ENCODE results near the gene SH2B2. TPM values are rescaled to one million over a fixed set of nuclear protein-coding genes. Genes with fewer than 3 reads are reported as not detected.

Gene SH2B2
- total RNA-seq, 2 experiments from 2014 or later: 0.77 to 0.95 TPM

- Histone ChIP-seq H3K9me3 (ENCODE audit: control insufficient read depth in 1 of 2, insufficient read depth in 1 of 2, low read length in 2 of 2) (no peaks in the 10 kb centered on the region), H3K4me1 (ENCODE audit: insufficient read depth, low read length) (peaks cover 6% of the 10 kb centered on the region), H3K4me3 (ENCODE audit: low read length) (no peak overlapping the region), H3K36me3 (ENCODE audit: insufficient read depth, low read length) (no peaks in the 10 kb centered on the region), H3K27ac (ENCODE audit: low read depth in 1 of 2, low read length in 2 of 2) (no peak overlapping the region), H3K27me3 (ENCODE audit: control insufficient read depth in 1 of 2, insufficient read depth in 2 of 2, low read length in 2 of 2) (no peaks in the 10 kb centered on the region)
- DNase-seq (no peak), ATAC-seq (ENCODE audit: poor library complexity) (no peak)
- no peak overlapping the region for H3K27ac Mint-ChIP-seq
- CTCF ChIA-PET: no interaction called here
- H3K4me3 Mint-ChIP-seq: no peak overlapping the region
- no peaks in the 10 kb centered on the region for H3K9me3 Mint-ChIP-seq
- POLR2A ChIA-PET: no interaction called here
- intact Hi-C loops (cut with DNase I, micrococcal nuclease): loop anchor here in 1 of 2 experiments (5.0 kb wide), 1 partner anchor 179 kb away; no protein-coding TSS in a partner anchor
- no peak for TF ChIP-seq CTCF (IDR thresholded peaks at IDR 0.05)
- no peaks in the 10 kb centered on the region for H3K36me3 Mint-ChIP-seq (ENCODE audit: low read depth)
- H3K4me1 Mint-ChIP-seq (ENCODE audit: low read depth): no peaks in the 10 kb centered on the region
- no peaks in the 10 kb centered on the region for H3K27me3 Mint-ChIP-seq
These were observed 8.8 kb upstream of the SH2B2 start for GRCh38 chr7:102277901-102278300.

- no peaks in the 10 kb centered on the region for H3K27me3 ChIP-seq (ENCODE audit: control insufficient read depth in 1 of 2, insufficient read depth in 2 of 2, low read length in 2 of 2)
- H3K9me3 ChIP-seq (ENCODE audit: control insufficient read depth in 1 of 2, insufficient read depth in 1 of 2, low read length in 2 of 2): no peaks in the 10 kb centered on the region
- intact Hi-C loops (cut with DNase I, micrococcal nuclease): loop anchor here (1.0 to 10.0 kb wide), 4 partner anchors 111 to 795 kb away; partner anchors contain the start of genes ARMC10 (in 1 of the 2), FAM185A (in 1 of the 2) and FBXL13 (in 1 of the 2)
- ATAC-seq (ENCODE audit: poor library complexity): peak; percentile 89
- ChIA-PET POLR2A (no interaction called here), CTCF (interaction anchor here (0.6 to 1.4 kb wide), 4 partner anchors 8 to 114 kb away, joined by 3 to 5 read pairs (median 4); no protein-coding TSS in a partner anchor)
- Mint-ChIP-seq H3K4me3 (no peak overlapping the region), H3K27me3 (no peaks in the 10 kb centered on the region), H3K36me3 (ENCODE audit: low read depth) (no peaks in the 10 kb centered on the region), H3K27ac (no peak overlapping the region), H3K9me3 (no peaks in the 10 kb centered on the region), H3K4me1 (ENCODE audit: low read depth) (peaks cover 6% of the 10 kb centered on the region)
- TF ChIP-seq CTCF (IDR thresholded peaks at IDR 0.05): peak; percentile 81
- no peak overlapping the region for H3K4me3 ChIP-seq (ENCODE audit: low read length)
- peaks cover 14% of the 10 kb centered on the region for H3K4me1 ChIP-seq (ENCODE audit: insufficient read depth, low read length)
- no peaks in the 10 kb centered on the region for H3K36me3 ChIP-seq (ENCODE audit: insufficient read depth, low read length)
- H3K27ac ChIP-seq (ENCODE audit: low read depth in 1 of 2, low read length in 2 of 2): no peak overlapping the region
- DNase-seq: peak in 13 of 14 experiments; percentile 37 to 82 (median 51)
These were observed 6.9 kb upstream of the SH2B2 start for GRCh38 chr7:102279537-102280400.

GRCh38 chr7:102280521-102280920, 6.1 kb upstream of the SH2B2 start:
- DNase-seq (no peak), ATAC-seq (ENCODE audit: poor library complexity) (no peak)
- H3K9me3 Mint-ChIP-seq: no peaks in the 10 kb centered on the region
- H3K27ac Mint-ChIP-seq: no peak overlapping the region
- peaks cover 13% of the 10 kb centered on the region for H3K4me1 Mint-ChIP-seq (ENCODE audit: low read depth)
- H3K4me3 Mint-ChIP-seq: no peak overlapping the region
- no peaks in the 10 kb centered on the region for H3K36me3 Mint-ChIP-seq (ENCODE audit: low read depth)
- no peaks in the 10 kb centered on the region for H3K27me3 ChIP-seq (ENCODE audit: control insufficient read depth in 1 of 2, insufficient read depth in 2 of 2, low read length in 2 of 2)
- no peaks in the 10 kb centered on the region for H3K36me3 ChIP-seq (ENCODE audit: insufficient read depth, low read length)
- H3K4me3 ChIP-seq (ENCODE audit: low read length): no peak overlapping the region
- no peak overlapping the region for H3K27ac ChIP-seq (ENCODE audit: low read depth in 1 of 2, low read length in 2 of 2)
- H3K4me1 ChIP-seq (ENCODE audit: insufficient read depth, low read length): peaks cover 22% of the 10 kb centered on the region
- no peaks in the 10 kb centered on the region for H3K27me3 Mint-ChIP-seq
- ChIA-PET POLR2A (no interaction called here), CTCF (no interaction called here)
- TF ChIP-seq CTCF (IDR thresholded peaks at IDR 0.05): no peak
- no peaks in the 10 kb centered on the region for H3K9me3 ChIP-seq (ENCODE audit: control insufficient read depth in 1 of 2, insufficient read depth in 1 of 2, low read length in 2 of 2)
- intact Hi-C loops (cut with DNase I, micrococcal nuclease): loop anchor here in 1 of 2 experiments (10.0 kb wide), 2 partner anchors 464 to 794 kb away; partner anchors contain the start of genes ARMC10, FAM185A and FBXL13
